Pancreas (tissue), 10 donors: ENCODE measurements around the gene BSPRY. TPM values are rescaled to one million over a fixed set of nuclear protein-coding genes. Genes with fewer than 3 reads are reported as not detected.
"Not testable (repeated sequence)": the region's sequence is repeated elsewhere in the genome, so short reads cannot be mapped to it uniquely, and the experiment has no call there.

Experiments used
- ATAC-seq, 4 donors: fragments of 200-7000 bp; cut with Tn5 transposase; one replicate each; pipeline versions ENCODE4 v1.8.0 to v1.9.1; 2020; ENCODE audit warnings: mild to moderate bottlenecking in 4 of 4, moderate library complexity in 4 of 4
- DNase-seq, 6 donors: peaks; one replicate each; pipeline ENCODE4 v3.0.0-alpha.2; 2020
- FAIRE-seq: peaks from 2 replicates; lab custom pipeline; 2012; peaks lifted over from hg19 to GRCh38; lab: Jason Lieb, UNC
- H3K27ac ChIP-seq, 4 donors: fragments of 200-600 bp; sonication (generic); 1 replicate in 3 of 4; 2 replicates in 1 of 4; pipeline versions ENCODE4 v1.5.0 to v1.8.0; 2020
- H3K27me3 ChIP-seq, 4 donors: fragments of 200-600 bp; one replicate each; pipeline ENCODE4 v1.8.0; 2021
- H3K36me3 ChIP-seq, 3 donors: fragments of 200-600 bp; sonication (generic) in 1 of 3; one replicate each; pipeline versions ENCODE4 v1.5.0 to v1.8.0; 2020 to 2021
- H3K4me1 ChIP-seq, 3 donors: fragments of 200-600 bp; one replicate each; pipeline ENCODE4 v1.8.0; 2021
- H3K4me3 ChIP-seq, 4 donors: fragments of 200-600 bp; sonication (generic) in 2 of 4; one replicate each; pipeline versions ENCODE4 v1.5.0 to v1.8.0; 2020 to 2021
- H3K9me3 ChIP-seq, 4 donors: fragments of 200-600 bp; one replicate each; pipeline ENCODE4 v1.8.0; 2021
- CTCF ChIP-seq, 4 donors: fragments of 200-600 bp; sonication (generic) in 3 of 4; IDR thresholded peaks; one replicate each; pipeline versions ENCODE4 v1.5.0 to v1.8.0; 2021; ENCODE audit warnings: antibody characterized with exemption in 4 of 4
- WGBS, 2 donors: extraction: QIAGEN DNeasy Blood & Tissue Kit; methylation state at CpG; one replicate each; pipeline ENCODE4 v1.1.7; 2013; 5-methylcytosine and 5-hydroxymethylcytosine counted together
- intact Hi-C, 3 donors: fragments of 100-400 bp; cut with DNase I; formaldehyde crosslinking; loops; one replicate each; pipeline versions ENCODE4 v1.11.1 to v1.14.2; 2022
- polyA plus RNA-seq, 2 donors: library from polyadenylated mRNA; stranded (reverse); fragments of 200-250 nt; gene quantifications; one replicate each; pipeline ENCODE4 v1.2.3, GENCODE V29; 2013
- total RNA-seq, 6 donors: library from RNA; stranded (reverse); fragmentation: NEBNext Ultra II Directional in 4 of 6; extraction: Animal tissue kit (Norgen Biotek cat#: 25700) in 4 of 6; gene quantifications; one replicate each; pipeline versions ENCODE4 v1.2.1 to v1.2.4, GENCODE V29; 2021 to 2023
- donor health status: healthy with polysubstance abuse.
- donor health status: DM: no; HTN: no; CAD: no; lungs with moderate emphysema.
- donor health status: DM: no; HTN: no; CAD: no.
- donor health status: control.
- donor health status: control.
- donor health status: Bipolar disorder and iron deficiency.
- donor health status: DM: yes; HTN: yes; CAD: no.
- donor health status: DM: no; HTN: no; CAD: no.
- donor health status: DM: no; HTN: no; CAD: no.
- donor health status: DM: yes; HTN: yes; CAD: no.

The BSPRY gene
- total and polyA plus RNA-seq, 8 donors, result 12.5 to 35.9 (median 21.3) TPM

GRCh38 chr9:113406873-113407511 lies 57.7 kb downstream of the BSPRY start:
- H3K4me3 ChIP-seq, H3K9me3 ChIP-seq, H3K36me3 ChIP-seq, FAIRE-seq, H3K27me3 ChIP-seq: not testable (repeated sequence)
- H3K4me1 ChIP-seq, result peaks cover 5 to 13% (median 10%) of the 10 kb centered on the region in 3 donors
- WGBS, 2 donors, result 16 to 18% methylated on average over 7 of the region's 7 CpGs
- peak overlapping the region in 2 of 4 donors; percentile 34 to 41 for H3K27ac ChIP-seq
- DNase-seq (peak in 2 of 6 donors; percentile 66 to 77), ATAC-seq (peak in 3 of 4 donors; percentile 21 to 35 (median 31))
- TF ChIP-seq CTCF (IDR thresholded peaks at IDR 0.05), result peak; percentile 47 to 83 (median 71)
- intact Hi-C loops, result loop anchor here in 2 of 3 donors (5.0 to 10.0 kb wide), 2 partner anchors 100 to 102 kb away; partner anchors contain the start of gene RNF183 (in 1 of the 2)

GRCh38 chr9:113409481-113409880 lies 60.1 kb downstream of the BSPRY start:
- Histone ChIP-seq H3K36me3 (peaks cover 0 to 6% (median 3%) of the 10 kb centered on the region in 3 donors), H3K27me3 (no peaks in the 10 kb centered on the region), H3K27ac (peak overlapping the region in 2 of 4 donors; percentile 81 to 96), H3K4me1 (peaks cover 5 to 13% (median 10%) of the 10 kb centered on the region in 3 donors), H3K9me3 (no peaks in the 10 kb centered on the region), H3K4me3 (peak overlapping the region; percentile 53 to 89 (median 74))
- no peak for TF ChIP-seq CTCF (IDR thresholded peaks at IDR 0.05)
- WGBS, 2 donors, result 24 to 34% methylated on average over 10 of the region's 10 CpGs
- ATAC-seq, result no peak
- no peak for FAIRE-seq
- intact Hi-C loops, result loop anchor here in 2 of 3 donors (5.0 to 10.0 kb wide), 2 partner anchors 102 to 105 kb away; partner anchors contain the start of gene RNF183 (in 1 of the 2)
- no peak for DNase-seq

- ATAC-seq (peak in 1 of 4 donors; percentile 5), FAIRE-seq (no peak), DNase-seq (no peak)
- no peaks in the 10 kb centered on the region for H3K9me3 ChIP-seq
- H3K27me3 ChIP-seq, result no peaks in the 10 kb centered on the region
- H3K4me1 ChIP-seq, result peaks cover 5 to 13% (median 10%) of the 10 kb centered on the region in 3 donors
- peaks cover 0 to 6% (median 3%) of the 10 kb centered on the region in 3 donors for H3K36me3 ChIP-seq
- intact Hi-C loops, result loop anchor here in 2 of 3 donors (5.0 to 10.0 kb wide), 2 partner anchors 103 to 105 kb away; partner anchors contain the start of gene RNF183 (in 1 of the 2)
- 0% methylated on average over 20 of the region's 20 CpGs for WGBS, 2 donors
- H3K4me3 ChIP-seq, result peak overlapping the region; percentile 53 to 89 (median 74)
- no peak for TF ChIP-seq CTCF (IDR thresholded peaks at IDR 0.05)
- H3K27ac ChIP-seq, result peak overlapping the region; percentile 81 to 98 (median 90)
Observed at GRCh38 chr9:113409883-113410206, 60.5 kb downstream of the BSPRY start.

GRCh38 chr9:113410207-113410864 lies 61.0 kb downstream of the BSPRY start, which contains the start of the genes C9orf43 and POLE3:
C9orf43 (plus strand) TSS chr9:113410747; CDS start chr9:113413494, 2,747 bp downstream.
POLE3 (minus strand) TSS chr9:113410675; CDS start chr9:113410293, 382 bp downstream.
- FAIRE-seq, result no peak
- intact Hi-C loops, result no loop called here

More at GRCh38 chr9:113410207-113410864, 61.0 kb downstream of the BSPRY start, which contains the start of the genes C9orf43 and POLE3:
- peak within 1 kb of the TSS; percentile 81 to 98 (median 90) for H3K27ac ChIP-seq
- H3K4me3 ChIP-seq, result peak within 1 kb of the TSS; percentile 53 to 89 (median 74)
- H3K36me3 ChIP-seq, result peaks cover 0 to 6% (median 3%) of the 10 kb centered on the region in 3 donors
- no peaks in the 10 kb centered on the region for H3K9me3 ChIP-seq
- peaks cover 5 to 13% (median 10%) of the 10 kb centered on the region in 3 donors for H3K4me1 ChIP-seq
- whole genome bisulfite sequencing, 2 donors, result 0% methylated on average over 61 of the region's 61 CpGs
- no peaks in the 10 kb centered on the region for H3K27me3 ChIP-seq
- peak; percentile 95 to 98 (median 96) for ATAC-seq
- TF ChIP-seq CTCF (IDR thresholded peaks at IDR 0.05), result no peak
- DNase-seq, result peak; percentile 91 to 95 (median 94)
